Measurements from ENCODE around the gene DTX3L.
"Not testable (repeated sequence)": the region's sequence is repeated elsewhere in the genome, so short reads cannot be mapped to it uniquely, and the experiment has no call there.

DTX3L gene

DNA sequence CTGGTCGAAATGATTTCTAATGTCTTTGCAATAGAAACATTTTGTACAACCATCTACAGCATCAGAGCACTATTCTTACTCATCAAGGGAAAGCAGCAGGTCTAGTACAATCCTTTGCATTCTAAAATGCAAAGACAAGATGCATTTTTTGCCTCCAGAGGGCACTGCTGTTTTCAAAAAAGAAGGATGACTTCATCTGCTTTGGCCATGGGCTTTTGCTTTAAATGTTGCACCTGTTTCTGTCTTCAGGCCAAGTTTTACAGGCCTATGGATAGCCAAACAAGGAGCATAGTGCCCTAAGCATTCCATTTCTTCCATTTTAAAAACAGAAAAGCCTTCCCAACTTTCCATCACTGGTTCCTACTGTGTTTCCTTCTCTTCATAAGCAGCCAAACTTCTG is 3.5 kb upstream of the DTX3L start:
- DNase-seq (ENCODE audit: insufficient read length, low spot score) (peak; percentile 58), FAIRE-seq (no peak)

DNA sequence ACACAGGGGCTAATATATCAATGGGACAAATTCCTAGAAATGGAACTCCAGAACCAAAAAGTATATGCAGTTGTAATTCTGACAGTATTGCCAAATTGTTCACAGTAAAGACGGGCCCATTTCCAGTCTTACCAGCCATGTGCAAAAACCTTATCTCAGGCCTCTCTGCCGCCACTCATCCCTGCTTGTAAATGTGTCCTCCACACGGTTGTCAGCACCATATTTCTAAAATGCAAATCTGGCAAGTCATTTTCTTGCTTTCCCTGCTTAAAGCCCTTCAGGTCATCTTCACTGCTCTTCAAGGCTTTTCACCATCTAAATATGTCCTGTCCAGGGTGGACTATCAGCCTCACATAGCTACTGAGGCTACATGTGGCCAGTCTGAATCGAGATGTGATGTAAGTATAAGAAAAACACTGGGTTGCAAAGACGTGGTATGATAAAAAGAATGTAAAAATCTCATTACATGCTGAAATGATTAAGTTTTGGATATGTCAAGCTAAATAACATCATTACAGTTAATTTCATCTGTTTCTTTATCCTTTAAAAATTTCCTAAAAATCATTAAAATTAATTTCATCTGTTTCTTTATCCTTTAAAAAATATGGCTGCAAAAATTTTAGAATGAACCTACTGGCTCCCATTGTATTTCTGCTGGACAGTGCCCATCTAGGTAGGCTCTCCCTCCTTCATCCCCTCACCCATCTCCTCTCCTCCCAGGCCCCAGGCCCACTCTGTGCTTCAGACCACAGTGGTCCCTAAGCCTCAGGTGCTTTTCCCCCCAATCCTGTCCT is 1.0 kb upstream of the DTX3L start:
- no peak for FAIRE-seq
- no peak for DNase-seq (ENCODE audit: insufficient read length, low spot score)

DNA sequence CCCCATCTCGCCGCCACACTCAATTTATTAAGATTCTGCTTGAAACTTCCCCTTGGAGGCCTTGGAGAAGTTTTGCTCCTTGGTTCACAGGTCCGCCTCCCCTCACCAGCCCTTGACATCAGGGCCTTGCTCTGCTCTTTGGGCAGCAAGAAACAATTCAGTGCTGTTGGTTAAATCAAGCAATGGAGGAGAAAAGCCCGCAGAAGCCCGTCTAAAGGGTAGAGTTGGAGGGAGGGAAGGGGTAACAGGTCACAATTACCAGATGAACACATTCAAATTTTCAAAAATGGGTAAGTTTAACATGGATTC is 467 bp upstream of the DTX3L start:
- FAIRE-seq (no peak), DNase-seq (ENCODE audit: insufficient read length, low spot score) (no peak)

DNA sequence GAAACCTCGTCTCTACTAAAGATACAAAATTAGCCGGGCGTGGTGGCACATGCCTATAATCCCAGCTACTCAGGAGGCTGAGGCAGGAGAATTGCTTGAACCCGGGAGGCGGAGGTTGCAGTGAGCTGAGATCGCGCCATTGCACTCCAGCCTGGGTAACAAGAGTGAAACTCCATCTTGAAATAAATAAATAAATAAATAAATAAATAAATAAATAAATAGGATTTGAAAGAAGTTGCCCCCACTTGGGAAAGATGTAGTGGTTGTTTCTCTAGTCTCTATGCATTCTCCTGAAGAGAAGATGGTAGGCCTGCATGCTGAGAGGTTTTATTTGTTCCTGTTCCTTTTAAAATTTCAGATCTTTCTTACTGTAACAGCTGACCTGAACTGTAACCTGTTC is 4.0 kb downstream of the DTX3L start:
- not testable (repeated sequence) for FAIRE-seq; DNase-seq (ENCODE audit: insufficient read length, low spot score)

DNA sequence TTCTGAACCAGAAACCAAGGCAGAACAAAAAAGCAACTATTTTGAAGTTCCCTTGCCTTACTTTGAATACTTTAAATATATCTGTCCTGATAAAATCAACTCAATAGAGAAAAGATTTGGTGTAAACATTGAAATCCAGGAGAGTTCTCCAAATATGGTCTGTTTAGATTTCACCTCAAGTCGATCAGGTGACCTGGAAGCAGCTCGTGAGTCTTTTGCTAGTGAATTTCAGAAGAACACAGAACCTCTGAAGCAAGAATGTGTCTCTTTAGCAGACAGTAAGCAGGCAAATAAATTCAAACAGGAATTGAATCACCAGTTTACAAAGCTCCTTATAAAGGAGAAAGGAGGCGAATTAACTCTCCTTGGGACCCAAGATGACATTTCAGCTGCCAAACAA is 4.6 kb downstream of the DTX3L start:
- DNase-seq (ENCODE audit: insufficient read length, low spot score), result no peak
- FAIRE-seq, result no peak

DNA sequence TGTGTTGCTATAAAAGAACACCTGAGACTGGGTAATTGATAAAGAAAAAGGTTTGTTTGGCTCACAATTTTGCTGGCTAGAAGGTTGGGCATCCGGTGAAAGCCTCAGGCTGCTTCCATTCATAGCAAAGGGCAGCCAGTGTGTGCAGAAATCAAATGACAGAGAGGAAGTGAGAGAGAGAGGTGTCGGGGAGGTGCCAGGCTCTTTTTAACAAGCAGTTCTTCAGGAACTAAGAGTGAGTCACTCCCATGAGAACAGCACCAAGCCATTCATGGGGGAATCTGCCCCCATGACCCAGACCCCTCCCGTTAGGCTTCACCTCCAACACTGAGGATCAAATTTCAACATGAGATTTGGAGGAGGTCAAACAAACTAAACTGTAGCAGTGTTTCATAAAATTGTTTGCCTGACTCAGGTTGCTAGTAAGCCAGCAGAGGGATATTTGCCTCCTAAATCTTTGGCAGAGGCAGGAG is 8.8 kb downstream of the DTX3L start:
- FAIRE-seq (peak; percentile 23), DNase-seq (ENCODE audit: insufficient read length, low spot score) (peak; percentile 47)

DNA sequence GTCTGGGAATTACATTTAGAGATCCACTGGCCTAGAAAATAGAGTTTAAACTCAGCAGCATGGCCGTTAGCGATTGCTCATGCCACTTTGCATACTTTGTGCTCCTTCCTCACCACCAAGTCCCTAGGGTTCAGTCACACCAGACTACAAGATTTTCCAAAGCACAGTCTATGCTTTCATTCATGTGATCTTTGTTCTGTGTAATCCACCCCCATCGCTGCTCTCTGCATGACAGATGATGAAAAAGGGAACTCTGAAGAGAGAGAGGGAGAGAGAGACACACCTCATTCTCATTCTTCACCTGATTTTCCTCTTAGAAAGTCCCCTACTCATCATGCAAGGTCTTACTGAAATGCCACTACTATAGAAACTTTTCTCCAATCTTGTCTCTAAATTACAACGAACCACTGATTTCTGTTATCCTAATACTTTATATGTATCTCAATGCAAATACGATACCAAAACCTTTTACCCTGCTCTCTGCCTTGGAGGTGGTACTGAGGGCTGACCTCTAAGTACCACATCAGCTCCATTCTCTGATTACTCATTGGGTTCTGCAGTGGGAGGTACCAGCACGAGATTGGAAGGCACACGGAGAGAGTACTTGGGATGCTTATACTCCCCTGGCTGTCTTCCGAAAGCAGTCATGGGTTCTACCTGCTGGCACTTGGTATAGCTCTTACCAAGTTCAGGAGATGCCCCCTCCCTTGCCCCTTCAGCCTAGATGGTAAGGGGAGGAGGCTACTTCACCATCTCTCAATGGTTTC is 12.2 kb downstream of the DTX3L start:
- no peak for FAIRE-seq
- DNase-seq (ENCODE audit: insufficient read length, low spot score), result no peak

DNA sequence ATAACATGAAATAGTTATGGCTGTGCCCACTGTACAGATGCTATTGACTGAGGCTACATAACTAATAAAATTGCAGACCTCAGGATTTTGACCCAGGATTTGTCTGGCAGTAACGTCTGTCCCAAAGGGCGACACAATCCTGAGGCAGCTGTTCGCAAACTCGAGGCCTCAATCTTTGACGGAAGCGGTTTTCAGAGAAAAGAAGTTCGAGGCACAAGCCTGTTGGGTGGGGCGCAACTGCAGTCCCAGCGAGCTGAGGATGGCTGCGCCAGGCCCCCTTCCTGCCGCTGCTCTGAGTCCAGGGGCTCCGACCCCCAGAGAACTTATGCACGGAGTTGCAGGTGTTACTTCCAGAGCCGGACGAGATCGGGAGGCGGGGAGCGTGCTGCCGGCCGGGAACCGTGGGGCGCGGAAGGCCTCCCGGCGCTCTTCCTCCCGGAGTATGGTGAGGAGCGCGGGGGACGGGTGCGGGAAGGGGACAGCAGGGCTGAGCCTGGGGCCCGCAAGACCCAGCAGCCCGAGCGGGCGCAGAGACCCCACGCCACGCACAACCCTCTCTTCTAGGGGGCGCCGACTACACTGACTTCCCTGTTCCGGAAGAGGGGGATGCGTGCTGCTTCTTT is 13.4 kb downstream of the DTX3L start, which contains the start of gene PARP15:
PARP15 (plus strand) TSS at position 242 of the 623 bp plus-strand sequence; CDS start at position 260, 18 bp downstream.
- DNase-seq (ENCODE audit: insufficient read length, low spot score) (no peak), FAIRE-seq (no peak)

DNA sequence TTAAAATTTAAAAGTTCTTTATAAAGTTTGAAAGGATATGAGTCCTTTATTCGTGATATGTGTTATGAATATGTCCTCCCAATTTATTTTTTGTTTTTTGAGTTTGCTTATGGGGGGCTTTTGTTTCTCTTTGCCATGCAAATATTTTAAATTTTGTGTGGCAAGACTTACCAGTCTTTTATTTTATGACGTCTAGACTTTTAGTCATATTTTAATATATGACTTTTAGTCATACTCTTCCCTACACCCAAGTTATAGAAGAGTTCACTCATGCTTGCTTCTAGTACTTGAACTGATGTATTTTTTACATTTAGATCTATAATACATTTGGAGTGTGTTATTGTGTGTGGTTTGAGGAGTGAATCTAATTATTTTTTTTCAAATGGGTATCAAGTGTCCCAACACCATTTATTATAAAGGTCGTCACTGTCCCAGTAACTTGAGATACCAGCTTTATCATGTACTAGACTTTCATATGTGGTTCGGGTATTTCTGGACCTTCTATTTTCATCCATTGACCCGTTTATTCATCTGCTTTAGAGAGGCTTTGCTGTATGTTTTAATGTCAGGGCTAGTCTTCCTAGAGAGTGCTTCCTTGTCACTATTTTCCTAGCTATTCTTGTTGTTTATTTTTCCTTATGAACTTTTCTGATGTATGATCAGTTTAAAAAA is 14.1 kb downstream of the DTX3L start:
- no peak for FAIRE-seq

DNA sequence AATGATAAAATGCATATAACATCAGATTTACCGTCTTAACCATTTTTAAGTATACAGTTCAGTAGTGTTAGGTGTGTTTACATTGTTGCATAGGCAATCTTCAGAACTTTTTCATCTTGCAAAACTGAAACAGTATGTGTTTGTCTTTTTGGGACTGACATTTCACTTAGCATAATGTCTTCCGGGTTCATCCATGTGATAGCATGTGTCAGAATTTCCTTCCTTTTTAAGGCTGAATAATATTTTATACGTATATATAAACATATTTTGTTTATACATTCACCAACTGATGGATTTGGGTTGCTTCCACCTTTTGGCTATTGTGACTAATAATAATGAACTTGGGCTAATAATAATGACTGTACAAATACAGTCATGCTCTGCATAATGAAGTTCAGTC is 16.3 kb downstream of the DTX3L start:
- DNase-seq (ENCODE audit: insufficient read length, low spot score) (no peak), FAIRE-seq (no peak)

More for the DNA sequence above, 14.1 kb downstream of the DTX3L start:
- DNase-seq (ENCODE audit: insufficient read length, low spot score), result no peak

DNA sequence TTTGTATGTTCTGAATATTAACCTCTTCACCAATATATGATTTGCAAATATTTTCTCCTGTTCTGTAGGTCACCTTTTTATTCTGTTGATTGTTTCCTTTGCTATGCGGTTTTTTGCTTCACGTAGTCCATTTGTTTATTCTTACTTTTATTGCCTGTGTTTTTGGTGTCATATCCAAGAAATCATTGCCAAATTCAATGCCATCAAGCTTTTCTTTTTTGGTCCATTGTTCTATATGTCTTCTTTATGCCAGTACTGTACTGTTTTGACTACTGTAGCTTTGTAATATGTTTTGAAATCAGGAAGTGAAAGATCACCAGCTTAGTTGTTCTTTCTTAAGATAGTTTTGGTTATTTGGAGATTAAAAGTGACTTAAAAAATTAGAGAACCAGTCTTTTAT is 17.5 kb downstream of the DTX3L start:
- FAIRE-seq (no peak), DNase-seq (ENCODE audit: insufficient read length, low spot score) (no peak)

DNA sequence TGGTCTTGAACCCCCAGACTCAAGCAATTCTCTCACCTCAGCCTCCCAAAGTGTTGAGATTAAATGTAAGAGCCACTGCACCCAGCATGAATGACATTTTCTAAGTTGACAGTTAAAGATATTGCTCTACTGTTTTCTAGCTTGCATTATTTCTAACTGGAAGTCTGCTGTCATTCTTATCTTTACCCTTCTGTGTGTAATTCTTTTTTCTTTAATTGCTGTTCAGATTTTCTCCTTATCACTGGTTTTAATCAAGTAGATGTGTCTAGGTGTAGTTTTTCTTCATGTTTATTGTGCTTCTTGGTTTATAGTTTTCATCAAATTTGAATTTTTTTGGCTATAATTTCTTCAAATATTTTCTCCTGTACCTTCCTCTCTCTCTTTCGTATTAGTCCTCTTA is 18.3 kb downstream of the DTX3L start:
- FAIRE-seq (no peak), DNase-seq (ENCODE audit: insufficient read length, low spot score) (no peak)

DNA sequence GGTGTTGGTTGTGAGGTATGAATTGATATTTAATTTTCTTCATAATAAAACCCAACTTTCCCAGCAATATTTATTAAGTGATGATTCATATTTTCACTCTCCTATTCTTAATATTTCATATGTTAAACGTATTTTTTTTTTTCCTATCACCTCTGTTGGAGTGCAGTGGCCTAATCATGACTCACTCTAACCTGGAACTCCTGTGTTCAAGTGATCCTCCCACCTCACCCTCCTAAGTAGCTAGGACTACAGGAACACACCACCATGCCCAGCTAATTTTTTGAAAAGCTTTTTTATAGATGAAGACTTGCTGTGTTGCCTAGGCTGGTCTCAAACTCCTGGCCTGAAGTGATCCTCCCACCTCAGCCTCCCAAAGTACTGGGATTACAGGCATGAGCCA is 22.0 kb downstream of the DTX3L start:
- DNase-seq (ENCODE audit: insufficient read length, low spot score) (no peak), FAIRE-seq (no peak)

DNA sequence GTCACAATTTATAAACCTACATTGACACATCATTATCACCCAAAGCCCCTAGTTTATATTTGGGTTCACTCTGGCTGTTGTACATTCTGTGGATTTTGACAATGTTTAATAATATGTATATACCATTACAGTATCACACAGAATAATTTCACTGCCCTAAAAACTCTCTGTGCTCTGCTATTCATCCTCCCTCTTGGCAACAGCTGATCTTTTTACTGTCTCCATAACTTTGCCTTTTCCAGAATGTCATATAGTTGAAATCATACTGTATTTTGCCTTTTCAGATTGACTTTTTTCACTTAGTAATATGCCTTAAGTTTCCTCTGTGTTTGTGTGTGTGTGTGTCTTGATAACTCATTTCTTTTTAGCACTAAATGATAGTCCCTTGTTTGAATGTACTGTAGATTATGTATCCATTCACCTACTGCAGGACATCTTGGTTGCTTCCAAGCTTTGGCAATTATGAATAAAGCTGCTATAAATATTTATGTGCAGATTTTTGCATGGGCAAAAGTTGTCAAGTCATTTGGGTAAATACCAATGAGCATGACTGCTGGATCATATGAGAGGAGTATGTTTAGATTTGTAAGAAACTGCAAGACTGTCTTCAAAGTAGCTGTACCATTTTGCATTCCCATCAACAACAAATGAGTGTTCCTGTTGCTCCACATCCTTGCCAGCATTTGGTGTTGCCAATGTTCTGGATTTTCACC is 22.8 kb downstream of the DTX3L start:
- FAIRE-seq (no peak), DNase-seq (ENCODE audit: insufficient read length, low spot score) (no peak)

DNA sequence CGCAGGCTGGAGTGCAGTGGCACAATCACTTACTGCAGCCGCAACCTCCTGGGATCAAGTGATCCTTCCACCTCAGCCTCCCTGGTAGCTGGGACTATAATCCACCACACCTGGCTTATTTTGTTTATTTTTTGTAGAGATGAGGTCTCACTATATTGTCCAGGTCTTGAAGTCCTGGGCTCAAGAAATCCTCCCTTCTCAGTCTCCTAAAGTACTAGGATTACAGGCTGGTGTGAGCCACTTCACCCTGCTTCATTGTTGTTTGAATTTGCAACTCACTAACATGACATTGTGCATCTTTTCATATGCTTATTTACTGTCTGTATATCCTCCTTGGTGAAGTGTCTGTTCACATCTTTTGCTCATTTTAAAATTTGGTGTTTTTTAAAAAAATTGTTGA is 23.4 kb downstream of the DTX3L start:
- no peak for DNase-seq (ENCODE audit: insufficient read length, low spot score)
- no peak for FAIRE-seq

DNA sequence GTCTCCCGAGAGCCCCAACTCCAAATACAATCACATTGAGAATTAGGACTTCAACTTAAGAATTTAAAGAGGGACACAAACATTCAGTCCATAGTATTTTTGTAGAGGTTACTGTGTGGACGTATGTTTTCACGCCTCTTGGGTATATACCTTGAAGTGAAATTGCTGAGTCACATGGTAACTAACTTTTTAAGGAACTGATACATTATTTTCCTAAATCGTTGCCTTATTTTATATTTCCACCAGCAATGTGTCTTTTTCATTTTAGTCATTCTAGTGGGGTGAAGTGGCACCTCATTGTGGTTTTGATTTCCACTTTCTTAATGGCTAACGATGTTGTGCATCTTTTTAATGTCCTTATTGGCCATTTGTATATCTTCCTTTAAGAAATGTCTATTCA is 25.2 kb downstream of the DTX3L start:
- FAIRE-seq, result no peak
- DNase-seq (ENCODE audit: insufficient read length, low spot score), result no peak

DNA sequence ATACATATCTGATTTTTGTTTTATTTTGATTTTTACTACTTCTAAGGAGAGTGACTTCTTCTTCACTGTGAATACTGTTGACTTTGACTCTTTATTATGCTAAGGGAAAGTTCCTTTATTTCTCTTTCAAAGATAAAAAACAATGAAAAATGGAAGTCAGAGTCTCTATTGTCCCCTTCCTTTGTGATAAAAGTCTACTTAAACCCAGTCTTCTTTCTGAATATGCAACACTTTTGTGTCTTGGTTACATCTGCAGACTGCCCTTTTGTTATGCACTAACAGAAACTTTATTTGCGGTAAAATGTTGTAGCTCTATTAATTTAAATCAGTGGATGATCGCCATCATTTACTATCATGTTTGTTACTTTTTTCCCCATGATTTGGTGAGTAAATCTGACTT is 26.5 kb downstream of the DTX3L start:
- FAIRE-seq (no peak), DNase-seq (ENCODE audit: insufficient read length, low spot score) (no peak)

DNA sequence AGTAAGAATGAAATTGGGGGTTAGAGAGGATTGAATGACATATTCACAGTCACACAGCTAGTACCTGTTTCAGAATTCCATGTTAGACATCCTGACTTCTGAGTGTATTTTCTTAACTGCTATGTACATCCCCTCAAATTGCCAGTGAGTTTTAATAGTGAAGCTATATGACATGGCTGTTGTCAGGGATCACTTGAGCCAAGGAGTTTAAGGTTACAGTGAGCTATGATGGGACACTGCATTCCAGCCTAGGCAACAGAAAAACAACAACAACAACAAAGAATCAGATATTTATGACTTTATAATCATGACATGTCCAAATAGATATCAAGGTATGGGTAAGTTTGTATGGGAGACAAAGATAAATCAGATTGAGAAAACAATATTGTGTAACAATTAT is 29.9 kb downstream of the DTX3L start:
- no peak for FAIRE-seq

DNA sequence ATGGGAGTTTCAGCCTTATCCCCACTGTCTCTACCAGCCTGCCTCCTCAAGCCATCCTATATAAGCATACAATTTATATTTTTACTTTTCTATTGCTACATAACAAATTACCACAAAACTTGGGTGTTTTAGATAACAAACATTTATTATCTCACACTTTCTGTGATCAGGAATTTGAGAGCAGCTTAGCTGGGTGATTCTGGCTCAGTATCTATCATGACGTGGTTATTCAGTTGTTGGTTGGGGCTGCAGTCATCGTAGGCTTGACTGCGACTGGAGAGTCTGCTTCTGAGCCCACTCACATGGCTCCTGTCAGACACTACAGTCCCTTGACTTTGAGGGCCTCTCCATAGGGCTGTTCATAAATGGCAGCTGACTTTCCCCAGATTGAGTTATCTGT is 34.0 kb downstream of the DTX3L start:
- DNase-seq (ENCODE audit: insufficient read length, low spot score), result no peak
- no peak for FAIRE-seq

More for the DNA sequence above, 29.9 kb downstream of the DTX3L start:
- DNase-seq (ENCODE audit: insufficient read length, low spot score), result no peak

DNA sequence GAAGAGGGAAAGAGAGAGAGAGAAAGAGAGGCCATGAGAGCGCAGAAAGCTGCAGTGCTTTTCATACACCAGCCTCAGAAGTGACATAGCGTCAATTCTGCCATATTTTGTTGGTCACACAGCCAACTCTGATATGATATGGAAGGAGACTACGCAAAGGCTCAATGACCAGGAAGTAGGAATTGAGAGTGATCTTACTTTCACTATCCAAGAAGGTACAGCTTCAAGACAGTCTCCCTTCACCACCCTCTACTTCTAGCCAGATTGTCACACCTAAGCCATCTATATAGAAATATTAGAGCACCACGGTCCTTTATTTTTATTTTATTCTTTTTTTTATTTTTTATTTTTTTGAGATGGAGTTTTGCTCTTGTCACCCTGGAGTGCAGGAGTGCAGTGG is 34.4 kb downstream of the DTX3L start:
- DNase-seq (ENCODE audit: insufficient read length, low spot score) (no peak), FAIRE-seq (no peak)
